PFSK-1 (cell line): ENCODE results near the gene RITA1.

ENCODE experiments used
- FOXP2 ChIP-seq: optimal IDR thresholded peaks from 2 replicates; pipeline ENCODE3; 2011; ENCODE audit warnings: borderline replicate concordance, control low read depth, inconsistent platforms; ENCODE audit not compliant: insufficient read depth; ENCODE audit errors: extremely low read length, extremely low read depth
- POLR2AphosphoS5 ChIP-seq: IDR thresholded peaks from 2 replicates; pipeline ENCODE4 v1.6.1; 2012; ENCODE audit warnings: low read depth, mild to moderate bottlenecking, control low read depth, low read length, moderate library complexity
- REST ChIP-seq, 2 experiments: IDR thresholded peaks; 2 replicates each; pipeline versions ENCODE4 v1.6.1 to v1.8.0; 2011 to 2012; ENCODE audit warnings: low read depth in 2 of 2, low read length in 2 of 2, control low read depth in 1 of 2, inconsistent platforms in 1 of 2, mild to moderate bottlenecking in 1 of 2, moderate library complexity in 1 of 2; ENCODE audit not compliant: insufficient read depth in 1 of 2
- SIN3A ChIP-seq: IDR thresholded peaks from 2 replicates; pipeline ENCODE4 v1.6.1; 2012; ENCODE audit warnings: mild to moderate bottlenecking, low read length, moderate library complexity, borderline replicate concordance; ENCODE audit not compliant: insufficient read depth
- TAF1 ChIP-seq: IDR thresholded peaks from 2 replicates; pipeline ENCODE4 v1.6.1; 2012; ENCODE audit warnings: low read length, control low read depth, borderline replicate concordance; ENCODE audit not compliant: insufficient read depth

Gene RITA1

GRCh38 chr12:113240395-113240794 is 54.9 kb downstream of the RITA1 start:
- TF ChIP-seq SIN3A (no peak), TAF1 (no peak), POLR2AphosphoS5 (no peak), FOXP2 (no peak)

- TF ChIP-seq TAF1, result no peak
- TF ChIP-seq SIN3A, result no peak
- TF ChIP-seq REST (IDR thresholded peaks at IDR 0.05; ENCODE audit: insufficient read depth in 1 of 2, low read depth in 2 of 2, low read length in 2 of 2), result no peak
- no peak for TF ChIP-seq POLR2AphosphoS5
- no peak for TF ChIP-seq FOXP2
These were observed 55.9 kb downstream of the RITA1 start for GRCh38 chr12:113241191-113242025.
